Esophagus (tissue), 2 donors: ENCODE data around the gene AFF3. TPM values are rescaled to one million over a fixed set of nuclear protein-coding genes. Genes with fewer than 3 reads are reported as not detected.
"Not testable (repeated sequence)": the region's sequence is repeated elsewhere in the genome, so short reads cannot be mapped to it uniquely, and the experiment has no call there.

Experiments used
- H3K27ac ChIP-seq, 2 donors: one replicate each; pipeline ENCODE4 v1.5.1; 2013; ENCODE audit warnings: low read depth in 2 of 2, mild to moderate bottlenecking in 2 of 2, inconsistent platforms in 1 of 2, low read length in 1 of 2, moderate library complexity in 1 of 2
- H3K27me3 ChIP-seq, 2 donors: one replicate each; pipeline ENCODE4 v1.6.1; 2013; ENCODE audit warnings: low read length in 2 of 2, control low read depth in 1 of 2, mild to moderate bottlenecking in 1 of 2; ENCODE audit not compliant: insufficient read depth in 2 of 2, control insufficient read depth in 1 of 2
- H3K36me3 ChIP-seq, 2 donors: one replicate each; pipeline ENCODE4 v1.6.1; 2013; ENCODE audit warnings: low read length in 1 of 2; ENCODE audit not compliant: control insufficient read depth in 2 of 2, insufficient read depth in 2 of 2
- H3K4me1 ChIP-seq, 2 donors: one replicate each; pipeline ENCODE4 v1.6.1; 2013; ENCODE audit warnings: low read length in 1 of 2; ENCODE audit not compliant: control insufficient read depth in 2 of 2, insufficient read depth in 2 of 2
- H3K4me3 ChIP-seq, 2 donors: one replicate each; pipeline ENCODE4 v1.5.1; 2013; ENCODE audit warnings: low read length in 2 of 2, mild to moderate bottlenecking in 2 of 2, low read depth in 1 of 2, moderate library complexity in 1 of 2
- H3K9me3 ChIP-seq, 2 donors: one replicate each; pipeline ENCODE4 v1.6.1; 2013; ENCODE audit warnings: mild to moderate bottlenecking in 2 of 2, low read depth in 1 of 2, low read length in 1 of 2, moderate library complexity in 1 of 2; ENCODE audit not compliant: control insufficient read depth in 2 of 2, insufficient read depth in 1 of 2
- WGBS, 2 donors: extraction: QIAGEN DNeasy Blood & Tissue Kit; methylation state at CpG; one replicate each; pipeline ENCODE4 v1.1.7; 2013; 5-methylcytosine and 5-hydroxymethylcytosine counted together
- polyA plus RNA-seq, 2 donors: library from polyadenylated mRNA; stranded (reverse); fragments of 200-250 nt; gene quantifications; one replicate each; pipeline ENCODE4 v1.2.3, GENCODE V29; 2013
- donor health status: healthy with polysubstance abuse.
- donor health status: Bipolar disorder and iron deficiency.

The AFF3 gene
- polyA plus RNA-seq, 2 donors = 1.0 to 1.1 TPM

- no peaks in the 10 kb centered on the region for H3K9me3 ChIP-seq
- no peak overlapping the region for H3K4me3 ChIP-seq
- H3K4me1 ChIP-seq = no peaks in the 10 kb centered on the region
- H3K27ac ChIP-seq = no peak overlapping the region
- H3K27me3 ChIP-seq = no peaks in the 10 kb centered on the region
- WGBS, 2 donors = 38 to 57% methylated on average over 1 of the region's 1 CpG
- no peaks in the 10 kb centered on the region for H3K36me3 ChIP-seq
These were observed 406.6 kb downstream of the AFF3 start for GRCh38 chr2:99735753-99736152.

DNA sequence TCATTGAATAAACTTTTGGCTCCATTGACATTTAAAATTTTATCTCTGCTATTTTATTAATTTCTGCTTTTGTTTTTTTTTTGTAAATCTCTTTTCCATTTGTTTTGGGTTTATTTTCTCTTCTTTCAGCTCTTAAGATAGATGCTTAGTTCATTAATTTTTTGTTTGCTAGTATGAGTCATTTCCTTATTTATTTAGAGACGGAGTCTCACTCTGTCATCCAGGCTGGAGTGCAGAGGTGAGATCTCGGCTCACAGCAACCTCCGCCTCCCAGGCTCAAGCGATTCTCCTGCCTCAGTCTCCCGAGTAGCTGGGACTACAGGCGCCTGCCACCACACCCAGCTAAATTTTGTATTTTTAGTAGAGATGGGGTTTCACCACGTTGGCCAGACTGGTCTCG is 407.1 kb downstream of the AFF3 start:
- H3K27me3 ChIP-seq, H3K9me3 ChIP-seq, H3K27ac ChIP-seq, H3K36me3 ChIP-seq, H3K4me3 ChIP-seq, H3K4me1 ChIP-seq: not testable (repeated sequence)
- WGBS, 2 donors = 48 to 50% methylated on average over 8 of the region's 8 CpGs

DNA sequence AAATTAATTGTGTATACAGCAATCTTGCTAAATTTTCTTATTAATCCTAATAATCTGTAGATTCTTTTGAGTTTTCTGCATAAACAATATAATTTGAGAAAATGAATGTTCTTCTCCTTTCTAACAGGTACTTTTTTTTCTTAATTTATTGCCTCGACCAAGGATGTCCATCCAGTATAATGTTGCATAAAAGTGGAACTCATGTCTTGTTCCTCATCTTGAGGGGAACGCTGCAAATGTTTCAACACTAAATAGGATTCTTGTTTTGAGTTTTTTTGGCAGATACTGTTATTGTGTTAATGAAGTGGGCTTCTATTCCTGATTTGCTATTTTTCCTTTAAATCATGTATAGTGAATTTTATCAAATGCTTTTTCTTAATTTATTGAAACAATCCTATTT is 408.2 kb downstream of the AFF3 start:
- no peak overlapping the region for H3K27ac ChIP-seq
- H3K9me3 ChIP-seq = no peaks in the 10 kb centered on the region
- WGBS, 2 donors = 76 to 89% methylated on average over 2 of the region's 2 CpGs
- H3K4me3 ChIP-seq = no peak overlapping the region
- H3K27me3 ChIP-seq = no peaks in the 10 kb centered on the region
- no peaks in the 10 kb centered on the region for H3K4me1 ChIP-seq
- H3K36me3 ChIP-seq = no peaks in the 10 kb centered on the region

GRCh38 chr2:99729104-99730025 is 413.0 kb downstream of the AFF3 start:
- no peaks in the 10 kb centered on the region for H3K27me3 ChIP-seq
- 71 to 72% methylated on average over 7 of the region's 7 CpGs for WGBS, 2 donors
- no peaks in the 10 kb centered on the region for H3K4me1 ChIP-seq
- H3K36me3 ChIP-seq = no peaks in the 10 kb centered on the region
- H3K4me3 ChIP-seq = no peak overlapping the region
- no peaks in the 10 kb centered on the region for H3K9me3 ChIP-seq
- H3K27ac ChIP-seq = no peak overlapping the region

DNA sequence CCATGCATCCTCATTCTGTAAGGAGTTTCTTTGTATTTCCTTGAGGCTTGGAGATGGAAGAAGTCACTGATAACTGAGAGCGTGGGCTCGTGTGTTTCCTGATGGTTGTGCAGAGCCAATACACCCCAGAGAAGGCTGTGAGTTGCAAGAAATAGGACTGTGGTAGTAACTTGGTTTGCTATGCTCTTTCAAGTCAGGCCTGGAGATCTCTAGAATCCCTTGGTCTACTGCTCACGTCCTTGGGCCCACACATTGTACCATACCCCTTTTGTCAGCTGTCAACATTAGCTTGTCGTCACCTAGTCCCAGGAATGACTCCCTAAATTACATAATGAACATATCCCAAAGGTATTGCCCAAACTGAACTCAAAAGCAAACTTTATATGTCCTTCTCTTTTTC is 414.2 kb downstream of the AFF3 start:
- Histone ChIP-seq H3K4me1 (no peaks in the 10 kb centered on the region), H3K9me3 (no peaks in the 10 kb centered on the region), H3K36me3 (no peaks in the 10 kb centered on the region), H3K27me3 (no peaks in the 10 kb centered on the region), H3K27ac (no peak overlapping the region), H3K4me3 (no peak overlapping the region)
- 67 to 73% methylated on average over 4 of the region's 4 CpGs for WGBS, 2 donors

DNA sequence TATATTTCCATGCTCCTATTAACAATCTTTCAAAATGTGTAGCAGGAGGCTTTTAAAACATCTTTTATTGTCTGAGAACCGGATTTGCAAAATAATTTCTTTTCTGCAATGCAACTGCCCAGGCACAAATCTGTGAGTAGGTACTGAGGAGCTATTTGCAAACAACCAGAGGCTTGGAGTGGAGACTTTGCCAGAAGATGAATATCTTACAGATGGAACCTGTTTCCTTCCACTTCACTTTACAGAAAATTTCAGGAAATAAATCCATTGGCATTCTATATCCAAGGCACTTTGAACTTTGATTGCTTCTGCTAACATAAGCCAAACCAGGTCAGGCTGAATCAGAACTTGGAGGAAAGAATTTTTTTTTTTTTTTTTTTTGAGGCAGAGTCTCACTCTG is 415.2 kb downstream of the AFF3 start:
- no peak overlapping the region for H3K27ac ChIP-seq
- no peaks in the 10 kb centered on the region for H3K36me3 ChIP-seq
- H3K4me1 ChIP-seq = no peaks in the 10 kb centered on the region
- H3K4me3 ChIP-seq = no peak overlapping the region
- no peaks in the 10 kb centered on the region for H3K9me3 ChIP-seq
- 49 to 58% methylated on average over 1 of the region's 1 CpG for WGBS, 2 donors
- no peaks in the 10 kb centered on the region for H3K27me3 ChIP-seq

- no peak overlapping the region for H3K4me3 ChIP-seq
- no peak overlapping the region for H3K27ac ChIP-seq
- no peaks in the 10 kb centered on the region for H3K36me3 ChIP-seq
- H3K27me3 ChIP-seq = no peaks in the 10 kb centered on the region
- 69 to 78% methylated on average over 2 of the region's 2 CpGs for WGBS, 2 donors
- no peaks in the 10 kb centered on the region for H3K9me3 ChIP-seq
- no peaks in the 10 kb centered on the region for H3K4me1 ChIP-seq
These were observed 415.7 kb downstream of the AFF3 start for GRCh38 chr2:99726691-99727090.

GRCh38 chr2:99725820-99726219 is 416.6 kb downstream of the AFF3 start:
- Histone ChIP-seq H3K27me3 (no peaks in the 10 kb centered on the region), H3K9me3 (no peaks in the 10 kb centered on the region), H3K4me3 (no peak overlapping the region), H3K36me3 (no peaks in the 10 kb centered on the region), H3K27ac (no peak overlapping the region), H3K4me1 (no peaks in the 10 kb centered on the region)

DNA sequence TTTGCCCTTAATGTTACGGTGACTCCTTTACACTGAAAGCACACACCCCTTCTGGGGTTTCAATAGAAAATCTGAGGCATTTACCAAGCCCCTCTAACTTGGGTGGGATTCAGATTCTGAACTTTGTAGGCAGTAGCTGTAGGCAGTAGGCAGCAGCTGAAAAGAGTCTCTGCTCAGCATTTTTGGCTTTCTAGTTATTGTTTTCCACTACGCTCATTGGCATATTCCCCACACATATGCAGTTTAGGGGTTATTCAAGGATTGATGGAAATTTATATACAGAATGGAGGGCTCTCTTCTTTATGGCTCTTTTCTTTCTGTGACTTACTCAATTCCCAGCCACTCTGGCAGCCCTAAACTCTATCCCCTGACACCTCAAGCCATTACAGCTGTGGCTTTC is 419.9 kb downstream of the AFF3 start:
- H3K36me3 ChIP-seq = no peaks in the 10 kb centered on the region
- no peaks in the 10 kb centered on the region for H3K27me3 ChIP-seq
- 95 to 98% methylated on average over 2 of the region's 2 CpGs for WGBS, 2 donors
- H3K4me3 ChIP-seq = no peak overlapping the region
- H3K4me1 ChIP-seq = no peaks in the 10 kb centered on the region
- no peak overlapping the region for H3K27ac ChIP-seq
- H3K9me3 ChIP-seq = no peaks in the 10 kb centered on the region

- WGBS, 2 donors = 98 to 99% methylated on average over 1 of the region's 1 CpG
- no peaks in the 10 kb centered on the region for H3K9me3 ChIP-seq
These were observed 423.3 kb downstream of the AFF3 start for GRCh38 chr2:99719102-99719501.

More at GRCh38 chr2:99719102-99719501, 423.3 kb downstream of the AFF3 start:
- Histone ChIP-seq H3K36me3 (no peaks in the 10 kb centered on the region), H3K27me3 (no peaks in the 10 kb centered on the region), H3K27ac (no peak overlapping the region), H3K4me1 (no peaks in the 10 kb centered on the region), H3K4me3 (no peak overlapping the region)
